HG03159 (cell line): ENCODE results near the gene SCARB2.
A peak's percentile ranks its signal among the peaks of the same experiment; 100 is the strongest.

Source experiments
- ATAC-seq: cut with Tn5 transposase; IDR thresholded peaks from one replicate; pipeline ENCODE4 v1.9.1; 2021; ENCODE audit warnings: mild to moderate bottlenecking, moderate library complexity; ENCODE audit not compliant: unreplicated experiment

SCARB2 gene

GRCh38 chr4:76156635-76157034, 57.0 kb downstream of the SCARB2 start:
- ATAC-seq = no peak

DNA sequence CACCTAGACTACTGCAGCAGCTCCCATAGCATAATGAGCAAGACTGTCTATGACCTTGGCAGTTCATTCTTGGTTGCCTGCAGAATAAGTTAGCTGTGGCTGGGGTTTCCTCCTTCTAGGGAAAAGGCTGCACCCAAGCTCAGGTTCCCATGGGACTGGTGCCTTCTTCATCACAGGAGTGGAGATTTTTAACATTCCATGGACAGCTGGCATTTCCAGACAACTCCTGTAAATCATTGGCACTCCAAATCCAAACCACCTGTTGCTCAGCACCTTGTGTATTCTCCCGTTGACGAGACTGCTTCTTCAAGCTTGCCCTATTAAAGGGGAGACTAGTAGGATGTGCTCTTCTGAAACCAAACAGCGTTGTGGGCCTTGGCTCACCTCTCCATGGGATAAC, 57.6 kb downstream of the SCARB2 start:
- no peak for ATAC-seq

DNA sequence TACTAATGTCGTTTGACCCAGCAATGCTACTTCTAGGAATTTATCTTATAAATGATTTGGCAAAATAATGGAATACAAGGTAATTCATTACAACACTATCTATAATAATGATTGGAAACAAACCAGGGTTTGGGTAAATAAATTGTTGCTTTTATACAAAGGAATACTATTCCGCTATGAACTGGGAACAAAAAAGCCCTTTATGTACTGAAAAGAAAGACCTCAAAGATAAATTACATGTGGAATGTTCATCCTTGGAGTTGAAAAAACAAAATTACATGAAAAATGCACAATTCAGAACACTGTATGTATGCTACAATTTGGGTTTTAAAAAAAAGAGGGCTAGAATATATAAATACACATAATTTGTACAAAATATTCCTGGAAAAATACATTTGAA, 60.3 kb downstream of the SCARB2 start:
- no peak for ATAC-seq

- peak; percentile 99 for ATAC-seq
Observed at GRCh38 chr4:76148142-76148865, 65.3 kb downstream of the SCARB2 start, which contains the start of gene NUP54. TSS of gene NUP54 (minus strand) at chr4:76148397. CDS start at chr4:76148374, 23 bp downstream.

- ATAC-seq = peak; percentile 32
Observed at GRCh38 chr4:76147454-76148141, 66.0 kb downstream of the SCARB2 start.

- ATAC-seq = no peak
Observed at GRCh38 chr4:76144546-76144945, 69.1 kb downstream of the SCARB2 start.

- no peak for ATAC-seq
Observed at GRCh38 chr4:76141241-76141640, 72.4 kb downstream of the SCARB2 start.

- no peak for ATAC-seq
Observed at GRCh38 chr4:76127754-76128153, 85.9 kb downstream of the SCARB2 start.

DNA sequence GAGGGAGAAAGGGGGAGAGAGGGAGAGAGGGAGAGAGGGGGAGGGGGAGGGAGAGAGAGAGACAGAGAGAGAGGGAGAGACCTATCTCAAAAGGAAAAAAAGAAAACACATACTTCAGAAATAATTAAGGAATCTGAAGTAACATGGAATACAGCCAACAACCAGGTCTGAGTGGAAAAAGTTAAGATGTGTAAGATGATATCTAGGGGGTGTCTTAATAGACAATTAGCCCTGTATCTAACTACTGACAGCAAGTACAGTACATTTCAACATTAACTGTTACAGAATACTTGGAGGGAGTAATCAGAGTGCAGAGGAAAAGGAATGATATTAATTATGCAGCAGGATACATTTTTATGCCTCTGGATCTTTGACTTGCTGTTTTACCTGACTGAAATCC, 87.8 kb downstream of the SCARB2 start:
- ATAC-seq = no peak

- no peak for ATAC-seq
Observed at GRCh38 chr4:76120199-76120598, 93.4 kb downstream of the SCARB2 start.

DNA sequence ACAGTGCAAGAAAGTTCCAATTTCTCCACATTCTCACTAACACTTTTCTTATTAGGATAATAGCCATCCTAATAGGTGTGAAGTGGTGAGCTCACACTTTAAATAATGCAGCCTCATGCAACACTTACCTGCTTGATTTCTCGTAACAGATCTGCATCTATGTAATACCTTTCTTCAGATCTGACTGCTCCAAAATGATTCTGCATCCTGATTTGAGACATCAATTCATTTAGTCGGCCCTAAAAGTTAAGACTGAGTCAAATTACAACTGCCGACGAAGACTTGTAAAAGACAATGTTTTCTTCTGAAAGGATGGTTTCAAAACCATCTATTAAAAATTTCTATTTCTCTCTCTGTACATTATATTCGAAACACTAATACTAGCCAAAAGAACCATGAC, 96.1 kb downstream of the SCARB2 start:
- ATAC-seq = no peak

DNA sequence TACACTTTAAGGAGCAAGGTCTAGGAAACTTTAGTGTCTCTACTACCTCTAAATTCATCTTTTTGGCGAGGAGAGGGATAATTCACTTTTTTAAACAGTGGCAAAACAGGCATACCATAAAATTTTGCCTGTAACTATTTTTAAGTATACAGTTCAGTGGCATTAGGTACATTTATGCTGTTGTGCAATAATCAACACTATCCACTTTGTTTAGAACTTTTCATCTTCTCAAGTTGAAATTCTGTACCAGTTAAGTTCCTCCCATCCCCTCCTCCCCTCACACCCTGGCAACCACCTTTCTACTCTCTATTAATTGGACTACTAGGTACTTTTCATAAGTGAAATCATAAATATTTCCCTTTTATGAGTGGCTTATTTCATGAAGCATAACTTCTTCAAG, 96.8 kb downstream of the SCARB2 start:
- ATAC-seq = no peak
